Transverse colon (tissue), 4 donors: ENCODE results near the gene CYP8B1. TPM values are rescaled to one million over a fixed set of nuclear protein-coding genes. Genes with fewer than 3 reads are reported as not detected.

Experiments
- DNase-seq: peaks from one replicate; pipeline ENCODE4 v3.0.0-alpha.2; 2019
- H3K27ac ChIP-seq, 4 donors: fragments of 200-600 bp; sonication (generic); 2 replicates each; pipeline ENCODE4 v1.5.1; 2016 to 2018; ENCODE audit warnings: inconsistent platforms in 4 of 4
- H3K27me3 ChIP-seq: fragments of 200-600 bp; sonication (generic); 2 replicates; pipeline ENCODE4 v1.5.1; 2017; ENCODE audit warnings: inconsistent platforms
- H3K36me3 ChIP-seq, 4 donors: fragments of 200-600 bp; sonication (generic); 2 replicates each; pipeline ENCODE4 v1.5.1; 2017 to 2019; ENCODE audit warnings: inconsistent platforms in 4 of 4
- H3K4me1 ChIP-seq, 4 donors: fragments of 200-600 bp; sonication (generic); 2 replicates each; pipeline ENCODE4 v1.5.1; 2017 to 2020; ENCODE audit warnings: inconsistent platforms in 4 of 4
- H3K4me3 ChIP-seq, 4 donors: fragments of 200-600 bp; sonication (generic); 1 replicate in 1 of 4; 2 replicates in 3 of 4; pipeline versions ENCODE4 v1.5.1 to v1.6.1; 2017 to 2019; ENCODE audit warnings: inconsistent platforms in 4 of 4
- H3K9me3 ChIP-seq, 2 donors: fragments of 200-600 bp; sonication (generic); 2 replicates each; pipeline ENCODE4 v1.5.1; 2017 to 2019; ENCODE audit warnings: inconsistent platforms in 2 of 2
- EP300 ChIP-seq: sonication (generic); formaldehyde crosslinking; IDR thresholded peaks from one replicate; pipeline ENCODE4 v1.6.1; 2017; ENCODE audit warnings: antibody characterized with exemption, low read depth
- POLR2A ChIP-seq: fragments of 450-650 bp; IDR thresholded peaks from one replicate; pipeline ENCODE4 v1.6.1; 2016; ENCODE audit warnings: antibody characterized with exemption, mild to moderate bottlenecking, moderate library complexity
- POLR2AphosphoS5 ChIP-seq, 3 donors: sonication (generic); formaldehyde crosslinking; IDR thresholded peaks; one replicate each; pipeline ENCODE4 v1.6.1; 2016; ENCODE audit warnings: antibody characterized with exemption in 3 of 3
- WGBS, 2 donors: methylation state at CpG; one replicate each; pipeline ENCODE4 v1.1.5; 2018; ENCODE audit warnings: low coverage in 1 of 2; 5-methylcytosine and 5-hydroxymethylcytosine counted together
- in situ Hi-C, 4 donors: fragments of 200-750 bp; cut with MboI; loops; one replicate each; pipeline versions ENCODE4 v1.15.0 to v1.15.1; 2017; ENCODE audit warnings: low sequenced_read_pairs in 3 of 4, low pct_ligation_motif_present in 1 of 4, low pct_unique_long_range_greater_than_20kb in 1 of 4
- intact Hi-C: fragments of 100-400 bp; cut with DNase I; formaldehyde crosslinking; loops from one replicate; pipeline ENCODE4 v1.15.1; 2023; ENCODE audit warnings: low total_unique reads
- total RNA-seq, 4 donors: library from RNA; depleted of rRNA; stranded (reverse); fragments of >200 nt; gene quantifications; one replicate each; pipeline ENCODE4 v1.1.0, GENCODE V29; 2016
- TF ChIP-seq, protein P1 (sequence below), 5 experiments: fragments of 200-600 bp in 3 of 5; fragments of 450-650 bp in 2 of 5; sonication (generic) in 3 of 5; IDR thresholded peaks; 1 replicate in 2 of 5; 2 replicates in 3 of 5; pipeline ENCODE4 v1.5.1; 2016 to 2017; ENCODE audit warnings: antibody characterized with exemption in 5 of 5, inconsistent platforms in 3 of 5, mild to moderate bottlenecking in 2 of 5, moderate library complexity in 1 of 5

CYP8B1 gene
- total RNA-seq, 4 donors from 2014 or later: not detected

DNA sequence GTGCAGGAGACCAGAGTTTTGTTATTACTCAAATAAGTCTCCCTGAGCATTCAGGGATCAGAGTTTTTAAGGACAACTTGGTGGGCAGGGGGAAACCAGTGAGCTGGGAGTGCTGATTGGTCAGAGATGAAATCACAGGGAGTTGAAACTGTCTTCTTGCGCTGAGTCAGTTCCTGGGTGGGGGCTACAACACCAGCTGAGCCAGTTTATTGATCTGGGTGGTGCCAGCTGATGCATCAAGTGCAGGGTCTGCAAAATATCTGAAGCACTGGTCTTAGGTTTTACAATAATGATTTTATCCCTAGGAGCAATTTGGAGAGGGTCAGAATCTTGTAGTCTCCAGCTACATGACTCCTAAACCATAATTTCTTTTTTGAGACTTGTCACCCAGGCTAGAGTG is 16.5 kb upstream of the CYP8B1 start:
- no peak for TF ChIP-seq POLR2A
- no peak for TF ChIP-seq POLR2AphosphoS5 (IDR thresholded peaks at IDR 0.05)
- TF ChIP-seq, protein P1, sequence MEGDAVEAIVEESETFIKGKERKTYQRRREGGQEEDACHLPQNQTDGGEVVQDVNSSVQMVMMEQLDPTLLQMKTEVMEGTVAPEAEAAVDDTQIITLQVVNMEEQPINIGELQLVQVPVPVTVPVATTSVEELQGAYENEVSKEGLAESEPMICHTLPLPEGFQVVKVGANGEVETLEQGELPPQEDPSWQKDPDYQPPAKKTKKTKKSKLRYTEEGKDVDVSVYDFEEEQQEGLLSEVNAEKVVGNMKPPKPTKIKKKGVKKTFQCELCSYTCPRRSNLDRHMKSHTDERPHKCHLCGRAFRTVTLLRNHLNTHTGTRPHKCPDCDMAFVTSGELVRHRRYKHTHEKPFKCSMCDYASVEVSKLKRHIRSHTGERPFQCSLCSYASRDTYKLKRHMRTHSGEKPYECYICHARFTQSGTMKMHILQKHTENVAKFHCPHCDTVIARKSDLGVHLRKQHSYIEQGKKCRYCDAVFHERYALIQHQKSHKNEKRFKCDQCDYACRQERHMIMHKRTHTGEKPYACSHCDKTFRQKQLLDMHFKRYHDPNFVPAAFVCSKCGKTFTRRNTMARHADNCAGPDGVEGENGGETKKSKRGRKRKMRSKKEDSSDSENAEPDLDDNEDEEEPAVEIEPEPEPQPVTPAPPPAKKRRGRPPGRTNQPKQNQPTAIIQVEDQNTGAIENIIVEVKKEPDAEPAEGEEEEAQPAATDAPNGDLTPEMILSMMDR (IDR thresholded peaks at IDR 0.05): no peak
- TF ChIP-seq EP300: no peak
- in situ Hi-C loops: loop anchor here in 1 of 4 donors (25.0 kb wide), 1 partner anchor 655 kb away; no protein-coding TSS in a partner anchor

GRCh38 chr3:42891042-42891441 is 15.4 kb upstream of the CYP8B1 start:
- no peak for DNase-seq
- 52 to 75% methylated on average over 2 of the region's 2 CpGs for WGBS, 2 donors
- peaks cover 3% of the 10 kb centered on the region for H3K27me3 ChIP-seq
- intact Hi-C loops (no loop called here), in situ Hi-C loops (loop anchor here in 1 of 4 donors (25.0 kb wide), 1 partner anchor 654 kb away; no protein-coding TSS in a partner anchor)
- H3K4me1 ChIP-seq: no peaks in the 10 kb centered on the region
- no peak overlapping the region for H3K4me3 ChIP-seq
- TF ChIP-seq POLR2AphosphoS5 (IDR thresholded peaks at IDR 0.05): no peak
- TF ChIP-seq, protein P1 (IDR thresholded peaks at IDR 0.05): no peak
- no peaks in the 10 kb centered on the region for H3K9me3 ChIP-seq
- no peak overlapping the region for H3K27ac ChIP-seq
- no peaks in the 10 kb centered on the region for H3K36me3 ChIP-seq

More for the DNA sequence above, 16.5 kb upstream of the CYP8B1 start:
- peaks cover 3% of the 10 kb centered on the region for H3K27me3 ChIP-seq
- H3K4me1 ChIP-seq: no peaks in the 10 kb centered on the region
- intact Hi-C loops: no loop called here
- WGBS, 2 donors: 60 to 92% methylated on average over 1 of the region's 1 CpG
- H3K36me3 ChIP-seq: no peaks in the 10 kb centered on the region
- no peak overlapping the region for H3K4me3 ChIP-seq
- H3K9me3 ChIP-seq: no peaks in the 10 kb centered on the region
- no peak for DNase-seq
- H3K27ac ChIP-seq: no peak overlapping the region

DNA sequence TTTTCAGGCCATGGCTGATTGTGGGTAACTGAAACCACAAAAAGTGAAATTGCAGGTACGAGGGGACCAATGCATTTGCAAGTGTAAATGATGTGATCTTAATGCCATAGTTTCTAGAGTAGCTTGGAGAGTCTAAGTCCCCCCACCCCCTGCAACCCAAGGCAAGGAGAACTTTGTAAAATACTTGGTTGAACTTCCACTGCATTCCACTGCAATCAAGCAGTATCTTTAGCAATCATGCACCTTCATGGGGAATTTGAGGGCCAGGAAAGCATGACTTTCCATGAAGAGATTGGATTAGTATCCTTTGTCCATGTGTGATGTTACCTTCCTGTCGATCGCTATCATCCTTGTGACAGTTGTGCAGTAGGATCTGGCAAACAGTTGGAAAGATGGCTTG is 11.4 kb upstream of the CYP8B1 start:
- no peaks in the 10 kb centered on the region for H3K9me3 ChIP-seq
- TF ChIP-seq, protein P1 (IDR thresholded peaks at IDR 0.05): no peak
- TF ChIP-seq POLR2AphosphoS5 (IDR thresholded peaks at IDR 0.05): no peak
- no peak for TF ChIP-seq EP300
- no peak for TF ChIP-seq POLR2A
- no peak for DNase-seq
- H3K4me3 ChIP-seq: no peak overlapping the region
- H3K27me3 ChIP-seq: peaks cover 3% of the 10 kb centered on the region
- no peak overlapping the region for H3K27ac ChIP-seq
- in situ Hi-C loops: loop anchor here in 1 of 4 donors (25.0 kb wide), 1 partner anchor 650 kb away; no protein-coding TSS in a partner anchor
- H3K36me3 ChIP-seq: no peaks in the 10 kb centered on the region
- WGBS, 2 donors: 72 to 75% methylated on average over 1 to 3 of the region's 3 CpGs
- intact Hi-C loops: no loop called here
- H3K4me1 ChIP-seq: no peaks in the 10 kb centered on the region

DNA sequence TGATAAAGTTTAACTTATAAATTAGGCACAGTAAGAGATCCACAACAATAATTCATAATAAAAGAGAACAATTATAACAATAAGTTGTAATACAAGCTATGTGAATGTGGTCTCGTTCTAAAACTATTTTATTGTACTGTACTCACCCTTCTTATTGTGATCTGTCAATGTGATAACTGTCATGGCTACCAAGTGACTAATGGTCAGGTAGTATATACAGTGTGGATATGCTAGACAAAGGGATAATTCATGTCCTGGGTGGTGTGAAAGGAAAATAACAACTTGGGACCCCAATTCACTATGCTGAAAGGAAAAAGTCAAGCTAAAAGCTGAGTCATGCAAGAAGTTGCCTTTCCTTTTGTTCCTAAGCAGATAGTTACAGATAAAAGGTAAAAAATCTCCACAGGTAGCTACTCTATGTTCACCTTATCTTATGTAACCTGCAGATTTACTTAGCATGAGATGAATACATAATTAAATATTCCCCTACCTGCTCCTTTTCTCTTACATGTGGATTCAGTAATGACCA is 10.7 kb upstream of the CYP8B1 start:
- intact Hi-C loops: no loop called here

More for the DNA sequence above, 10.7 kb upstream of the CYP8B1 start:
- in situ Hi-C loops: loop anchor here in 1 of 4 donors (25.0 kb wide), 1 partner anchor 649 kb away; no protein-coding TSS in a partner anchor
- peaks cover 0 to 1% (median under 1%) of the 10 kb centered on the region in 4 donors for H3K4me1 ChIP-seq
- no peaks in the 10 kb centered on the region for H3K9me3 ChIP-seq
- peaks cover 3% of the 10 kb centered on the region for H3K27me3 ChIP-seq
- 63 to 73% methylated on average over 1 of the region's 1 CpG for WGBS, 2 donors
- H3K4me3 ChIP-seq: no peak overlapping the region
- TF ChIP-seq, protein P1 (IDR thresholded peaks at IDR 0.05): no peak
- no peak for TF ChIP-seq POLR2AphosphoS5 (IDR thresholded peaks at IDR 0.05)
- no peak for TF ChIP-seq EP300
- no peak for TF ChIP-seq POLR2A
- no peak for DNase-seq
- H3K36me3 ChIP-seq: no peaks in the 10 kb centered on the region
- H3K27ac ChIP-seq: no peak overlapping the region
